HCT116 (cell line): ENCODE measurements around the gene ACSM6. TPM values are rescaled to one million over a fixed set of nuclear protein-coding genes. Genes with fewer than 3 reads are reported as not detected.

Experiments used
- ATAC-seq: fragments of 200-7000 bp; cut with Tn5 transposase; 2 replicates; pipeline ENCODE4 v1.9.1; 2020; ENCODE audit warnings: mild to moderate bottlenecking, moderate library complexity
- BruUV-seq: library from RNA; stranded (reverse); fragments of 400-500 nt; replicated peaks from 2 replicates; lab custom pipeline; 2021; lab: Mats Ljungman, UMichigan
- CTCF ChIA-PET: fragments of 300-600 bp; sonication (Branson Sonifier 250); formaldehyde crosslinking; loops from one replicate; lab custom pipeline; 2021; ENCODE audit warnings: antibody characterized with exemption; lab: Charles Lee
- POLR2A ChIA-PET: fragments of 300-600, 350-600 bp; sonication (Branson Sonifier 250); formaldehyde crosslinking; loops from one replicate; lab custom pipeline; 2021; ENCODE audit warnings: antibody characterized with exemption; lab: Charles Lee
- RAD21 ChIA-PET, 2 experiments: fragments of 300-600 bp; sonication (Branson Sonifier 250); formaldehyde crosslinking; loops; one replicate each; lab custom pipeline; 2023; ENCODE audit warnings: low total read pairs in 2 of 2; ENCODE audit not compliant: uncharacterized antibody in 2 of 2, unreplicated experiment in 2 of 2, low non-redundant PET in 1 of 2; lab: Charles Lee
- DNase-seq: peaks from one replicate; pipeline ENCODE4 v3.0.0-alpha.2; 2010; ENCODE audit warnings: low read depth, low spot score
- H2AFZ ChIP-seq: fragments of 200-600 bp; shearing (Covaris generic), sonication (generic); 2 replicates; pipeline ENCODE4 v1.6.1; 2017; ENCODE audit warnings: low read depth, mixed run types, mixed read lengths, antibody characterized with exemption, low read length; ENCODE audit not compliant: poor library complexity, severe bottlenecking
- H3K27ac ChIP-seq: 2 replicates; pipeline ENCODE4 v1.5.1; 2012; ENCODE audit warnings: low read depth, low read length
- H3K27me3 ChIP-seq: fragments of 200-600 bp; sonication (generic); 2 replicates; pipeline ENCODE4 v1.6.1; 2016; ENCODE audit warnings: mixed run types, low read length, mixed read lengths; ENCODE audit not compliant: insufficient read depth
- H3K36me3 ChIP-seq, 2 experiments: fragments of 200-500 bp in 1 of 2; fragments of 200-600 bp in 1 of 2; sonication (Bioruptor generic) in 1 of 2; sonication (generic) in 1 of 2; 2 replicates each; pipeline versions ENCODE4 v1.5.1 to v1.6.1; 2014 to 2016; ENCODE audit warnings: low read length in 2 of 2, inconsistent platforms in 1 of 2, mixed read lengths in 1 of 2, mixed run types in 1 of 2; ENCODE audit not compliant: insufficient read depth in 2 of 2, control insufficient read depth in 1 of 2
- H3K4me1 ChIP-seq, 2 experiments: fragments of 200-600 bp in 1 of 2; sonication (generic) in 1 of 2; 2 replicates each; pipeline versions ENCODE4 v1.5.1 to v1.6.1; 2012 to 2017; ENCODE audit warnings: low read length in 2 of 2, inconsistent platforms in 1 of 2, mild to moderate bottlenecking in 1 of 2, mixed read lengths in 1 of 2, mixed run types in 1 of 2, moderate library complexity in 1 of 2; ENCODE audit not compliant: insufficient read depth in 2 of 2, control insufficient read depth in 1 of 2
- H3K4me2 ChIP-seq: fragments of 200-600 bp; sonication (generic); 2 replicates; pipeline ENCODE4 v1.6.1; 2017; ENCODE audit warnings: mixed run types, low read length, mixed read lengths
- H3K4me3 ChIP-seq, 2 experiments: fragments of 200-600 bp in 1 of 2; sonication (generic) in 1 of 2; replicated peaks in 1 of 2; 2 replicates each; pipeline ENCODE4 v1.5.1; 2011 to 2016; ENCODE audit warnings: low read length in 2 of 2, control low read depth in 1 of 2, low read depth in 1 of 2, mild to moderate bottlenecking in 1 of 2, mixed read lengths in 1 of 2, mixed run types in 1 of 2
- H3K79me2 ChIP-seq: fragments of 200-600 bp; sonication (generic); 2 replicates; pipeline ENCODE4 v1.6.1; 2017; ENCODE audit warnings: mild to moderate bottlenecking, mixed run types, low read length, moderate library complexity, mixed read lengths; ENCODE audit not compliant: insufficient read depth
- H3K9ac ChIP-seq: fragments of 200-600 bp; sonication (generic); 2 replicates; pipeline ENCODE4 v1.6.1; 2016; ENCODE audit warnings: low read length, mixed read lengths
- H3K9me2 ChIP-seq: fragments of 200-600 bp; sonication (generic), shearing (Covaris generic); 2 replicates; pipeline ENCODE4 v1.6.1; 2017; ENCODE audit warnings: mixed run types, mild to moderate bottlenecking, moderate library complexity; ENCODE audit not compliant: insufficient read depth
- H3K9me3 ChIP-seq, 2 experiments: fragments of 200-500 bp in 1 of 2; fragments of 200-600 bp in 1 of 2; sonication (Bioruptor generic) in 1 of 2; sonication (generic) in 1 of 2; 2 replicates each; pipeline ENCODE4 v1.6.1; 2014 to 2017; ENCODE audit warnings: low read length in 2 of 2, mixed read lengths in 2 of 2, inconsistent platforms in 1 of 2, low read depth in 1 of 2, mild to moderate bottlenecking in 1 of 2, mixed run types in 1 of 2, moderate library complexity in 1 of 2; ENCODE audit not compliant: control insufficient read depth in 1 of 2, insufficient read depth in 1 of 2
- H4K20me1 ChIP-seq: fragments of 200-600 bp; sonication (generic), shearing (Covaris generic); 2 replicates; pipeline ENCODE4 v1.6.1; 2017; ENCODE audit warnings: mixed run types, mild to moderate bottlenecking, moderate library complexity; ENCODE audit not compliant: insufficient read depth
- ATF3 ChIP-seq: IDR thresholded peaks from 2 replicates; pipeline ENCODE4 v1.6.1; 2012
- EZH2 ChIP-seq: fragments of 200-600 bp; sonication (generic); IDR thresholded peaks from 2 replicates; pipeline ENCODE4 v1.6.1; 2017; ENCODE audit warnings: antibody characterized with exemption, mixed run types
- EZH2phosphoT487 ChIP-seq: fragments of 200-600 bp; IDR thresholded peaks from 2 replicates; pipeline ENCODE4 v1.6.1; 2018; ENCODE audit warnings: antibody characterized with exemption, borderline replicate concordance
- JUND ChIP-seq: IDR thresholded peaks from 2 replicates; pipeline ENCODE4 v1.6.1; 2012
- POLR2A ChIP-seq: IDR thresholded peaks from 2 replicates; pipeline ENCODE4 v1.7.0; 2011; ENCODE audit warnings: borderline replicate concordance; ENCODE audit not compliant: insufficient read depth, insufficient read length; ENCODE audit errors: extremely low read depth
- POLR2AphosphoS5 ChIP-seq: IDR thresholded peaks from 2 replicates; pipeline ENCODE4 v1.6.1; 2011; ENCODE audit warnings: mild to moderate bottlenecking, low read depth, low read length, moderate library complexity
- SIN3A ChIP-seq: IDR thresholded peaks from 2 replicates; pipeline ENCODE4 v1.6.1; 2012; ENCODE audit warnings: low read depth
- SP1 ChIP-seq: IDR thresholded peaks from 2 replicates; pipeline ENCODE4 v1.6.1; 2012; ENCODE audit warnings: low read depth
- TCF7L2 ChIP-seq: IDR thresholded peaks from 2 replicates; pipeline ENCODE4 v1.7.0; 2011; ENCODE audit warnings: borderline replicate concordance, inconsistent platforms; ENCODE audit not compliant: insufficient read depth, insufficient read length; ENCODE audit errors: extremely low read depth
- YY1 ChIP-seq: IDR thresholded peaks from 2 replicates; pipeline ENCODE4 v1.6.1; 2011; ENCODE audit warnings: low read length, low read depth, moderate library complexity, mild to moderate bottlenecking; ENCODE audit not compliant: insufficient replicate concordance; ENCODE audit errors: extremely low read depth
- ZFX ChIP-seq: fragments of 450-650 bp; IDR thresholded peaks from 2 replicates; pipeline ENCODE4 v1.6.1; 2017
- ZNF274 ChIP-seq: fragments of 200-500 bp; sonication (Bioruptor generic); IDR thresholded peaks from 2 replicates; pipeline ENCODE4 v1.6.1; 2014; ENCODE audit warnings: mild to moderate bottlenecking, low read depth, low read length, inconsistent platforms
- intact Hi-C: fragments of 100-400 bp; cut with micrococcal nuclease; formaldehyde crosslinking; loops from 2 replicates; pipeline ENCODE4 v1.10.0; 2022
- total RNA-seq: library from RNA; stranded (reverse); gene quantifications from one replicate; pipeline ENCODE4 v1.2.1, GENCODE V29; 2021; ENCODE audit not compliant: unreplicated experiment
- TF ChIP-seq, protein P1 (sequence below), 3 experiments: fragments of 200-600 bp in 1 of 3; sonication (generic) in 1 of 3; IDR thresholded peaks in 2 of 3; conservative IDR thresholded peaks in 1 of 3; 2 replicates each; pipeline ENCODE4 v1.5.1; 2012 to 2017; ENCODE audit warnings: low read depth in 2 of 3, low read length in 2 of 3, antibody characterized with exemption in 1 of 3, borderline replicate concordance in 1 of 3, control low read depth in 1 of 3, mild to moderate bottlenecking in 1 of 3, mixed read lengths in 1 of 3, mixed run types in 1 of 3, moderate library complexity in 1 of 3; ENCODE audit not compliant: insufficient read depth in 1 of 3
- TF ChIP-seq, protein P2 (sequence below): IDR thresholded peaks from 2 replicates; pipeline ENCODE4 v1.6.1; 2012; ENCODE audit warnings: low read depth

Gene ACSM6
- total RNA-seq, 1 experiment from 2014 or later = not detected

GRCh38 chr10:95277201-95277570, 83.1 kb downstream of the ACSM6 start:
- no peaks in the 10 kb centered on the region for H3K9me2 ChIP-seq
- H3K4me1 ChIP-seq = peaks cover 10 to 29% of the 10 kb centered on the region in 2 experiments
- CTCF ChIA-PET = interaction anchor here (2.7 kb wide), 1 partner anchor 30 kb away, joined by 7 read pairs; no protein-coding TSS in a partner anchor
- no peak overlapping the region for H3K4me3 ChIP-seq
- H3K4me2 ChIP-seq = no peak overlapping the region
- intact Hi-C loops = no loop called here
- H3K27me3 ChIP-seq = no peaks in the 10 kb centered on the region
- no TSS peak for BruUV-seq
- no peak for ATAC-seq
- no peak overlapping the region for H3K9ac ChIP-seq
- no peak overlapping the region for H3K27ac ChIP-seq
- no peaks in the 10 kb centered on the region for H3K9me3 ChIP-seq
- no peaks in the 10 kb centered on the region for H4K20me1 ChIP-seq
- peaks cover 77% of the 10 kb centered on the region for H3K79me2 ChIP-seq
- RAD21 ChIA-PET = no interaction called here
- POLR2A ChIA-PET = interaction anchor here (0.8 kb wide), 1 partner anchor 12 kb away, joined by 3 read pairs; no protein-coding TSS in a partner anchor
- H2AFZ ChIP-seq = no peak overlapping the region
- TF ChIP-seq TCF7L2 (no peak), EZH2 (no peak), ATF3 (no peak), JUND (no peak), SP1 (no peak), POLR2AphosphoS5 (no peak), ZNF274 (no peak), YY1 (no peak), SIN3A (no peak), EZH2phosphoT487 (no peak), POLR2A (no peak), ZFX (no peak)
- TF ChIP-seq, protein P1, sequence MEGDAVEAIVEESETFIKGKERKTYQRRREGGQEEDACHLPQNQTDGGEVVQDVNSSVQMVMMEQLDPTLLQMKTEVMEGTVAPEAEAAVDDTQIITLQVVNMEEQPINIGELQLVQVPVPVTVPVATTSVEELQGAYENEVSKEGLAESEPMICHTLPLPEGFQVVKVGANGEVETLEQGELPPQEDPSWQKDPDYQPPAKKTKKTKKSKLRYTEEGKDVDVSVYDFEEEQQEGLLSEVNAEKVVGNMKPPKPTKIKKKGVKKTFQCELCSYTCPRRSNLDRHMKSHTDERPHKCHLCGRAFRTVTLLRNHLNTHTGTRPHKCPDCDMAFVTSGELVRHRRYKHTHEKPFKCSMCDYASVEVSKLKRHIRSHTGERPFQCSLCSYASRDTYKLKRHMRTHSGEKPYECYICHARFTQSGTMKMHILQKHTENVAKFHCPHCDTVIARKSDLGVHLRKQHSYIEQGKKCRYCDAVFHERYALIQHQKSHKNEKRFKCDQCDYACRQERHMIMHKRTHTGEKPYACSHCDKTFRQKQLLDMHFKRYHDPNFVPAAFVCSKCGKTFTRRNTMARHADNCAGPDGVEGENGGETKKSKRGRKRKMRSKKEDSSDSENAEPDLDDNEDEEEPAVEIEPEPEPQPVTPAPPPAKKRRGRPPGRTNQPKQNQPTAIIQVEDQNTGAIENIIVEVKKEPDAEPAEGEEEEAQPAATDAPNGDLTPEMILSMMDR (IDR thresholded peaks at IDR 0.05 in 2 of 3, conservative IDR thresholded peaks at IDR 0.05 in 1 of 3; ENCODE audit: borderline replicate concordance in 1 of 3, insufficient read depth in 1 of 3, low read depth in 2 of 3, low read length in 2 of 3) = no peak
- TF ChIP-seq, protein P2, sequence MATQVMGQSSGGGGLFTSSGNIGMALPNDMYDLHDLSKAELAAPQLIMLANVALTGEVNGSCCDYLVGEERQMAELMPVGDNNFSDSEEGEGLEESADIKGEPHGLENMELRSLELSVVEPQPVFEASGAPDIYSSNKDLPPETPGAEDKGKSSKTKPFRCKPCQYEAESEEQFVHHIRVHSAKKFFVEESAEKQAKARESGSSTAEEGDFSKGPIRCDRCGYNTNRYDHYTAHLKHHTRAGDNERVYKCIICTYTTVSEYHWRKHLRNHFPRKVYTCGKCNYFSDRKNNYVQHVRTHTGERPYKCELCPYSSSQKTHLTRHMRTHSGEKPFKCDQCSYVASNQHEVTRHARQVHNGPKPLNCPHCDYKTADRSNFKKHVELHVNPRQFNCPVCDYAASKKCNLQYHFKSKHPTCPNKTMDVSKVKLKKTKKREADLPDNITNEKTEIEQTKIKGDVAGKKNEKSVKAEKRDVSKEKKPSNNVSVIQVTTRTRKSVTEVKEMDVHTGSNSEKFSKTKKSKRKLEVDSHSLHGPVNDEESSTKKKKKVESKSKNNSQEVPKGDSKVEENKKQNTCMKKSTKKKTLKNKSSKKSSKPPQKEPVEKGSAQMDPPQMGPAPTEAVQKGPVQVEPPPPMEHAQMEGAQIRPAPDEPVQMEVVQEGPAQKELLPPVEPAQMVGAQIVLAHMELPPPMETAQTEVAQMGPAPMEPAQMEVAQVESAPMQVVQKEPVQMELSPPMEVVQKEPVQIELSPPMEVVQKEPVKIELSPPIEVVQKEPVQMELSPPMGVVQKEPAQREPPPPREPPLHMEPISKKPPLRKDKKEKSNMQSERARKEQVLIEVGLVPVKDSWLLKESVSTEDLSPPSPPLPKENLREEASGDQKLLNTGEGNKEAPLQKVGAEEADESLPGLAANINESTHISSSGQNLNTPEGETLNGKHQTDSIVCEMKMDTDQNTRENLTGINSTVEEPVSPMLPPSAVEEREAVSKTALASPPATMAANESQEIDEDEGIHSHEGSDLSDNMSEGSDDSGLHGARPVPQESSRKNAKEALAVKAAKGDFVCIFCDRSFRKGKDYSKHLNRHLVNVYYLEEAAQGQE = no peak
- DNase-seq = no peak
- no peaks in the 10 kb centered on the region for H3K36me3 ChIP-seq
